OCI-LY7 (cell line): Measurements from ENCODE around the gene C19orf25.

Experiments
- EZH2phosphoT487 ChIP-seq: fragments of 200-600 bp; sonication (generic); IDR thresholded peaks from 2 replicates; pipeline ENCODE4 v1.6.1; 2018; ENCODE audit warnings: low read depth, borderline replicate concordance, mild to moderate bottlenecking, mixed run types, antibody characterized with exemption, low read length, moderate library complexity, mixed read lengths
- TF ChIP-seq, protein P1 (sequence below): fragments of 200-600 bp; sonication (generic); conservative IDR thresholded peaks from 2 replicates; pipeline ENCODE4 v1.5.1; 2014; ENCODE audit warnings: mild to moderate bottlenecking, antibody characterized with exemption, low read length, moderate library complexity, mixed read lengths

DNA sequence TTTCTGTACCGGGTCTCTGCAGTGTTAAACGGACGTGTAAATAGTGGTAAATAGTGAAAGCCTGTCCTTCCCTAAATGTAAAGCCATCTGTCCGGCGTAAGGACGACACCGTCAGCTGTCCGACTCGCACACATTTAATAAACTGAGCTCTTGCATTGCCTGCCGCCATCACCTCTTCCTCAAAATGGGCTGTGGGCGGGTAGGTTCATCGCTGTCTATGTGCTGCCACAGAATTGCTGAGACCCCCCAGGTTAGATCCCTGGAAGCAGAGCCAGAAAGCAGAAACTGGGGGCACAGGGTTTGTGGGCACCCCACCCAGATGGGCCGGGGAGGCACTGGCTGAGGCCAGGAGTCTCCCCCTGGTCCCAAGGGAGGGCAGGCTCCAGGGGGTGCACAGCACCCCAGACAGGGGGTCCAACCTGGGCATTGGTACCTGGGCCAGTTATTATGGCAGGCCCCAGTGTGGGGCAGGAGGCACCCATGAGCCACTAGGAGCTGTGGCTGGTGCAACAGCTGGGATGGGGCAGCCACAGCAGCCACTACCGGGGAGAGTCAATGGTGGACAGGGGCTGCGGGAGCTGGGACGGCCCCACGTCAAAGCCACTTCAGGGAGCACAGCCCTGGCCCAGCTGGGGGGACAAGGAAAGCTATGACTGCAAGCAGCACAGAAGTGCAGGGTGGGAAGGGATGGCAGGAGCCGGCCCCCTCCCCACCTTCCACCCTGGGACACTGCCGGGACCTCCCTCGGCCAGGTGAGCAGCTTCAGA, 5.7 kb downstream of the C19orf25 start:
- TF ChIP-seq, protein P1, sequence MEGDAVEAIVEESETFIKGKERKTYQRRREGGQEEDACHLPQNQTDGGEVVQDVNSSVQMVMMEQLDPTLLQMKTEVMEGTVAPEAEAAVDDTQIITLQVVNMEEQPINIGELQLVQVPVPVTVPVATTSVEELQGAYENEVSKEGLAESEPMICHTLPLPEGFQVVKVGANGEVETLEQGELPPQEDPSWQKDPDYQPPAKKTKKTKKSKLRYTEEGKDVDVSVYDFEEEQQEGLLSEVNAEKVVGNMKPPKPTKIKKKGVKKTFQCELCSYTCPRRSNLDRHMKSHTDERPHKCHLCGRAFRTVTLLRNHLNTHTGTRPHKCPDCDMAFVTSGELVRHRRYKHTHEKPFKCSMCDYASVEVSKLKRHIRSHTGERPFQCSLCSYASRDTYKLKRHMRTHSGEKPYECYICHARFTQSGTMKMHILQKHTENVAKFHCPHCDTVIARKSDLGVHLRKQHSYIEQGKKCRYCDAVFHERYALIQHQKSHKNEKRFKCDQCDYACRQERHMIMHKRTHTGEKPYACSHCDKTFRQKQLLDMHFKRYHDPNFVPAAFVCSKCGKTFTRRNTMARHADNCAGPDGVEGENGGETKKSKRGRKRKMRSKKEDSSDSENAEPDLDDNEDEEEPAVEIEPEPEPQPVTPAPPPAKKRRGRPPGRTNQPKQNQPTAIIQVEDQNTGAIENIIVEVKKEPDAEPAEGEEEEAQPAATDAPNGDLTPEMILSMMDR, result no peak
- TF ChIP-seq EZH2phosphoT487, result no peak
